Kidney epithelial cell (primary cell): ENCODE results near the gene LILRB1. TPM values are rescaled to one million over a fixed set of nuclear protein-coding genes. Genes with fewer than 3 reads are reported as not detected.

Experiments used
- DNase-seq: peaks from one replicate; pipeline ENCODE4 v3.0.0-alpha.2; 2010; ENCODE audit warnings: low read depth
- H3K27me3 ChIP-seq: 2 replicates; pipeline ENCODE4 v1.6.0; 2011; ENCODE audit warnings: low read length; ENCODE audit not compliant: control insufficient read depth, insufficient read depth
- H3K36me3 ChIP-seq: 2 replicates; pipeline ENCODE4 v1.5.1; 2011; ENCODE audit warnings: low read length; ENCODE audit not compliant: control insufficient read depth, insufficient read depth
- H3K4me3 ChIP-seq: 2 replicates; pipeline ENCODE4 v1.5.1; 2011; ENCODE audit warnings: low read depth, mild to moderate bottlenecking, control low read depth, low read length
- total RNA-seq: library from RNA; depleted of rRNA; stranded (reverse); fragments of >200 nt; gene quantifications from 2 replicates; pipeline ENCODE4 v1.2.3, GENCODE V29; 2015
- TF ChIP-seq, protein P1 (sequence below): IDR thresholded peaks from 2 replicates; pipeline ENCODE4 v1.5.1; 2011; ENCODE audit warnings: mild to moderate bottlenecking, moderate library complexity, low read length, control low read depth, inconsistent platforms; ENCODE audit not compliant: insufficient read depth, poor library complexity, severe bottlenecking

Gene LILRB1
- total RNA-seq, 1 donor from 2014 or later = not detected

DNA sequence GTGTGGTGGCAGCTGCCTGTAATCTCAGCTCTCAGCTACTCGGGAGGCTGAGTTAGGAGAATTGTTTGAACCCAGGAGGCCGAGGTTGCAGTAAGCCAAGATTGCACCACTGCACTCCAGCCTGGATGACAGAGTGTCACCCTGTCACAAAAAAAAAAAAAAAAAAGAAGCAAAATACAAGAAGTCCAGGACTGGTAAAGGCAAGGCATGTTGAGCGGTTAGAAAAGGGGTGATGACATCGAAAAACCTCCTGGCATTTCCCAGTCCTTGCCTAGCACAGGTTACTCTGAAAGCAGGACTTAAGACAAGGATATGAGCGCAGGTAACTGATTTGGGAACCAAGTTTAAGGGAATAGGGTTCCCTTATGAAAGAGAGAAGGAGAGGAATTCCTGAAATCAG is 30.0 kb downstream of the LILRB1 start:
- H3K27me3 ChIP-seq = no peaks in the 10 kb centered on the region

DNA sequence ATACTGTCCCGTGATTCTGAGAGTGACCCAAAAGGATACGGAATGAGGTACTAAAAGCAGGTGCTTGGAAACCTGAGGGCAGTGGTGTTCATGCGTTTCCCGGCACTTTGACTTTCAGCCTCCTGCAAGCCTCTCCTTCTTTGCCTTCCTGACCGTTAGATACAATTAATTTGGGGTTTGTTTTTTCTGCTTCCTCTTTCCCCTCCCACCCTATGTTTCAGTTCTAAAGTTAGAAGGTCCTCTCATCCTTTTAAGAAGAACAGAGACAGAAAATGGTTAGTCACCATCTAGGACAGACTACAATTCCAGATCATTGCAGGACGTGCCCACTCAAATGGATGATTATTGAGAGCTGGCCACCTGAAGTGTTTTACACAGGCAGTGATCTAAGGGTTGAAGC is 30.7 kb downstream of the LILRB1 start:
- no peak overlapping the region for H3K4me3 ChIP-seq

More for the DNA sequence above, 30.0 kb downstream of the LILRB1 start:
- DNase-seq = no peak
- H3K4me3 ChIP-seq = no peak overlapping the region
- TF ChIP-seq, protein P1, sequence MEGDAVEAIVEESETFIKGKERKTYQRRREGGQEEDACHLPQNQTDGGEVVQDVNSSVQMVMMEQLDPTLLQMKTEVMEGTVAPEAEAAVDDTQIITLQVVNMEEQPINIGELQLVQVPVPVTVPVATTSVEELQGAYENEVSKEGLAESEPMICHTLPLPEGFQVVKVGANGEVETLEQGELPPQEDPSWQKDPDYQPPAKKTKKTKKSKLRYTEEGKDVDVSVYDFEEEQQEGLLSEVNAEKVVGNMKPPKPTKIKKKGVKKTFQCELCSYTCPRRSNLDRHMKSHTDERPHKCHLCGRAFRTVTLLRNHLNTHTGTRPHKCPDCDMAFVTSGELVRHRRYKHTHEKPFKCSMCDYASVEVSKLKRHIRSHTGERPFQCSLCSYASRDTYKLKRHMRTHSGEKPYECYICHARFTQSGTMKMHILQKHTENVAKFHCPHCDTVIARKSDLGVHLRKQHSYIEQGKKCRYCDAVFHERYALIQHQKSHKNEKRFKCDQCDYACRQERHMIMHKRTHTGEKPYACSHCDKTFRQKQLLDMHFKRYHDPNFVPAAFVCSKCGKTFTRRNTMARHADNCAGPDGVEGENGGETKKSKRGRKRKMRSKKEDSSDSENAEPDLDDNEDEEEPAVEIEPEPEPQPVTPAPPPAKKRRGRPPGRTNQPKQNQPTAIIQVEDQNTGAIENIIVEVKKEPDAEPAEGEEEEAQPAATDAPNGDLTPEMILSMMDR = no peak
- no peaks in the 10 kb centered on the region for H3K36me3 ChIP-seq

DNA sequence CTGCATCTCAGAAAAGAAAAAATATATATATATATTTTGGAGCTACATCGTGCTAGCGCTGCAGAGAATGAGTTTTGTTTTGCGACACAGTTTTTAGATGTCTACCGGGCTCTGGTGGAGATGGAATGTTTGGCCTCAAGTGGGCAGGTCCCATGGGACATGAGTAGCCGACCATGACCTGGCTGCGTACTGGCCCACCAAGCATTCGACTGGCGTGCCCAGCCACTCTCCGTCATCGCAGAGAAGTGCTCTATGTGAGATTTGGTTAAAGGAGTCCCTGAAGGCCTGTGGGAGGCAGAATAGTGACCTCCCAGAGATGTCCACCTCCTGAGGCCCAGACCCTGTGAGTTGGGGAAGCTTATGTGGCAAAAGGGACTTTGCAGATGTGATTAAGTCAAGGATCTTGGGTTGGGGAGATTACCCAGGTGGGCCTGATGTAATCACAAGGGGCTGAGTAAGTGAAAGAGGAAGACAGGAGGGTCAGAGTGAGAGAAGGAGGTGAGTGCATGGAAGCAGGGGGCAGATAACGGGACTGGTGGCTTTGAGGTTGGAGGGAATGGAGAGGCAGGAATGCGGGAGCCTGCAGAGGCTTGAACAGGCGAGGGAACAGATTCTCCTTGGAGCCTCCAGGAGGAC is 31.7 kb downstream of the LILRB1 start:
- no peak for DNase-seq
- Histone ChIP-seq H3K27me3 (no peaks in the 10 kb centered on the region), H3K4me3 (no peak overlapping the region), H3K36me3 (no peaks in the 10 kb centered on the region)
- TF ChIP-seq, protein P1 = no peak

More for the DNA sequence above, 30.7 kb downstream of the LILRB1 start:
- no peaks in the 10 kb centered on the region for H3K27me3 ChIP-seq
- H3K36me3 ChIP-seq = no peaks in the 10 kb centered on the region
- TF ChIP-seq, protein P1 = no peak
- no peak for DNase-seq

DNA sequence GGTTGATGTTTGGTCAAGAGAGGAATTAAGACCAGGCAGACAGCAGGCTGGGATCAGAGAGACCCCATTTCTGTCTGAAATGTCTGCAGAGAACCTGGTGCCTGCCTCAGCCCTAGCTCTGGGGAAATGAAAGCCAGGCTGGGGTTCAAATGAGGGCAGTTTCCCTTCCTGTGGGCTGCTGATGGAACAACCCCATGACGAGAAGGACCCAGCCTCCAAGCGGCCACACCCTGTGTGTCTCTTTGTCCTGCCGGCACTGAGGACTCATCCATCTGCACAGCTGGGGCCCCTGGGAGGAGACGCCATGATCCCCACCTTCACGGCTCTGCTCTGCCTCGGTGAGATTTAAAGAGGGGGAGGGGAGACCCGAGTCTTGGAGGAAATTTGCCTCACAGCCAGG is 32.4 kb downstream of the LILRB1 start, which contains the start of gene LILRB4:
Gene LILRB4 (plus strand): TSS at position 256 of the 400 bp plus-strand sequence. CDS start 49 bp downstream, at position 305.
- Histone ChIP-seq H3K4me3 (no peak within 1 kb of the TSS), H3K36me3 (no peaks in the 10 kb centered on the region), H3K27me3 (no peaks in the 10 kb centered on the region)
- TF ChIP-seq, protein P1 = no peak
- no peak for DNase-seq

DNA sequence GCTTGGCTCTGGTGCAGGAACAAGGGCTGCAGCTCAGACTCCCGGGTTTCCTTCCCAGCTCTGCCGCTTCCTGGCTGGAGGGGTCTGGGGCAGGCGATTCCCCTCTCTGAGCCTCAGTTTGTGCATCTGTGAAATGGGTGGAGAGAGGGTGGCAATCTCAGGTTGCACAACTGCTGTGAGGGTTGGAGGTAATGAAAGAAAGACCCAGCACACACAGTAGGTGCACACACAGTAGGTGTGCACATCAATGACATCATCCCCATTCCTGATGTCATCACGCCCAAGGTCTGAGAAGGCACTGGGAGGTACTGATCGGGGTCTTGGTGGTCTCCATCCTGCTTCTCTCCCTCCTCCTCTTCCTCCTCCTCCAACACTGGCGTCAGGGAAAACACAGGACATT is 35.2 kb downstream of the LILRB1 start:
- Histone ChIP-seq H3K27me3 (no peaks in the 10 kb centered on the region), H3K4me3 (no peak overlapping the region), H3K36me3 (no peaks in the 10 kb centered on the region)
- TF ChIP-seq, protein P1 = no peak
- DNase-seq = no peak

DNA sequence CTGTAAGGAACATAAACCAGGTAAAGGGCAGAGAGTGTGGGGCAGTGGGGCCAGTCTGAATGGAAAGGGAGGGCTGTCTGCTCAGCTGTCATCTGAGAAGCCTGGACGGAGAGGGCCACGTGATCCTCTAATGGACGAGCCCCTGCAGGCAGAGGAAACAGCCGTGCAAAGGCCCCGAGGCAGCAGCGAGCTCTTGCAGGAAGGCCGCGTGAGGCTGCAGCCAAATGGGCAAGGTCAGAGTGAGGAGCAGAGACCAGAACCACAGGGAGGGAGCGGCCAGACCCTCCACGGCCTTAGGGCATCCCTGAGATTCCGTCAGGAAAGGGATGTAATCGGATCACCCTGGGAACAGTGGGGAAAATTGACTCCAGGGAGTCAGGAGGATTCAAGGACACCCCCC is 36.9 kb downstream of the LILRB1 start:
- H3K27me3 ChIP-seq = no peaks in the 10 kb centered on the region
- no peak for DNase-seq
- TF ChIP-seq, protein P1 = no peak

More for the DNA sequence above, 36.9 kb downstream of the LILRB1 start:
- Histone ChIP-seq H3K4me3 (no peak overlapping the region), H3K36me3 (no peaks in the 10 kb centered on the region)
